Right lobe of liver (tissue), 6 donors: ENCODE measurements around the gene ECHDC3. TPM values are rescaled to one million over a fixed set of nuclear protein-coding genes. Genes with fewer than 3 reads are reported as not detected.
A peak's percentile ranks its signal among the peaks of the same experiment; 100 is the strongest.

ENCODE experiments used
- ATAC-seq, 4 donors: fragments of 200-7000 bp; cut with Tn5 transposase; one replicate each; pipeline ENCODE4 v1.9.1; 2020; ENCODE audit warnings: mild to moderate bottlenecking in 4 of 4, moderate library complexity in 4 of 4
- DNase-seq, 3 donors: peaks; one replicate each; pipeline ENCODE4 v3.0.0-alpha.2; 2020
- H3K27ac ChIP-seq, 3 donors: fragments of 200-600 bp; one replicate each; pipeline ENCODE4 v1.8.0; 2022
- H3K27me3 ChIP-seq, 2 donors: fragments of 200-600 bp; one replicate each; pipeline ENCODE4 v1.8.0; 2022
- H3K36me3 ChIP-seq, 4 donors: fragments of 200-600 bp; sonication (generic) in 1 of 4; one replicate each; pipeline versions ENCODE4 v1.5.1 to v1.8.0; 2017 to 2022; ENCODE audit warnings: control low read depth in 1 of 4
- H3K4me1 ChIP-seq, 4 donors: fragments of 200-600 bp; sonication (generic) in 1 of 4; one replicate each; pipeline versions ENCODE4 v1.5.1 to v1.8.0; 2017 to 2022; ENCODE audit warnings: control low read depth in 1 of 4
- H3K4me3 ChIP-seq, 3 donors: fragments of 200-600 bp; one replicate each; pipeline ENCODE4 v1.8.0; 2022
- H3K9me3 ChIP-seq, 4 donors: fragments of 200-600 bp; sonication (generic) in 1 of 4; one replicate each; pipeline versions ENCODE4 v1.5.1 to v1.8.0; 2017 to 2022; ENCODE audit warnings: control low read depth in 1 of 4
- POLR2A ChIP-seq: fragments of 450-650 bp; IDR thresholded peaks from one replicate; pipeline ENCODE4 v1.6.1; 2017; ENCODE audit warnings: antibody characterized with exemption, mild to moderate bottlenecking
- WGBS: methylation state at CpG from one replicate; pipeline ENCODE4 v1.1.6; 2018; ENCODE audit warnings: low coverage, low lambda C conversion rate; ENCODE audit not compliant: insufficient coverage; ENCODE audit errors: missing lambda C conversion rate; 5-methylcytosine and 5-hydroxymethylcytosine counted together
- intact Hi-C, 2 donors: fragments of 100-400 bp; cut with DNase I; formaldehyde crosslinking; loops; one replicate each; pipeline versions ENCODE4 v1.11.2 to v1.14.1; 2022
- total RNA-seq, 6 experiments: library from RNA; depleted of rRNA in 2 of 6; stranded (reverse); fragments of >200 nt in 2 of 6; fragmentation: NEBNext Ultra II Directional in 3 of 6; extraction: Animal tissue kit (Norgen Biotek cat#: 25700) in 3 of 6; gene quantifications; one replicate each; pipeline versions ENCODE4 v1.1.0 to v1.2.4, GENCODE V29; 2016 to 2023
- TF ChIP-seq, protein P1 (sequence below), 4 donors: fragments of 200-600 bp in 3 of 4; fragments of 450-650 bp in 1 of 4; IDR thresholded peaks; one replicate each; pipeline versions ENCODE4 v1.5.1 to v1.8.0; 2016 to 2022; ENCODE audit warnings: antibody characterized with exemption in 4 of 4, mild to moderate bottlenecking in 2 of 4
- donor health status: DM: no; HTN: yes; CAD: no.
- donor health status: DM: no; HTN: no; CAD: no.
- donor health status: DM: no; HTN: no; CAD: no.
- donor health status: DM: no; HTN: yes; CAD: no.
- donor health status: DM: no; HTN: yes; CAD: no.

ECHDC3 gene
- total RNA-seq, 6 experiments from 2014 or later = 85.0 to 304 (median 130) TPM

DNA sequence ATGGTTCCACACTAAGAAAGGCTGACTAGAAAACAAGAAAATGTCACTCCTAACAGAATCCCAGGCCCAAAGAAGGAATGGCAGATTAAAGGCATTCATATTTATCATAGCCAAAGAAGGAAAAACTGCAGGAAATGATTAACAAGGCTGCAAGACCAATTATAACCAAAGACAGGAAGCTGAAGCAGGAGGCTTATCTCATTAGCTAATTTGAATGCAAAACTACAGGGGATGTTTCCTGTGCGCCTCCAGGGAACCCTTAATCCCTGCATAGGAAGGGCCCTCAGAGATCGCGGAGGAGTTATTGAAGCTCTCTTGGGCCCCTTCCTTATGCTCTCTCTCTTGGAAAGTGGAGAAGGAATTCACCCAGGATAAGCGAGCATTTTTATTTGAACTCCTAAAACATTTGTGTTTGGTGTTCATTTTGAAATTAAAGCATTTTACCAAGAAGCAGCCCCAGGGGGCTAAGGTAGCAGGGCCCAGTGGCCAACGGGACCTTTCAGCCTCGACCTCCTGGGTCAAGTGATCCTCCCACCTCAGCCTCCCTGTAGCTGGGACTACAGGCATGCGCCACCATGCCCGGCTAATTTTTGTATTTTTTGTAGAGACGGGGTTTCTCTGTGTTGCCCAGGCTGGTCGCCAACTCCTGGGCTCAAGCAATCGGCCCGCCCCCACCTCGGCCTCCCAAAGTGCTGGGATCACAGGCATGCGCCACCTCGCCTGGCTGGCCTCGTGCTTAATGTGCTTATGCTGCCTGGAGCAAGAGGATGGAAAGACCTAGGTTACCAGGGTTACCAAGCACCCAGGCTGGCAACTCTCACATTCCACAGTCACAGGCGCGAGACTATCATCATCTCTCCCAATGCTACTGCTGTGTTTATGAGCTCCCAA, 56.9 kb downstream of the ECHDC3 start:
- intact Hi-C loops = loop anchor here in 1 of 2 donors (10.0 kb wide), 1 partner anchor 186 kb away; no protein-coding TSS in a partner anchor
- DNase-seq = no peak
- WGBS = 68% methylated on average over 11 of the region's 18 CpGs

DNA sequence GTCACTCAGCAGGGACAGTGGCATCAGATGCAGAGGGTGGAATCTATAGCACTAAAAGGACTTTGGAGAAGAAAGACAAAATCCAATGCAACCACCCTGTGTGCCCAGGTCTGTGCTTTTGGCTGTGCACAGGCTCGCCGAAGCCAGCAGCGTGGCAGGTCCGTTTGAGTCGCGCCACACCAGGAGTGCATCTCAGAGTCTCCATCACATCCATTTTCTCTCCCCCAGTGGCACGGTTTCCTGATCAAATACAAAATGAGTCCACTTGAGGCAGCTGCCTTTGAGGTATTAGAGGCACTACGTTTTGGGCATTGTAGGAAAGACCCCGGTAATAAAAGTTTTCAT, 57.5 kb downstream of the ECHDC3 start:
- Histone ChIP-seq H3K27ac (no peak overlapping the region), H3K4me1 (peaks cover 0 to under 1% (median 0%) of the 10 kb centered on the region in 4 donors), H3K4me3 (no peak overlapping the region), H3K9me3 (no peaks in the 10 kb centered on the region), H3K27me3 (no peaks in the 10 kb centered on the region), H3K36me3 (no peaks in the 10 kb centered on the region)
- 57% methylated on average over 2 of the region's 9 CpGs for WGBS
- no peak for DNase-seq
- ATAC-seq = no peak
- intact Hi-C loops = loop anchor here in 1 of 2 donors (10.0 kb wide), 1 partner anchor 185 kb away; no protein-coding TSS in a partner anchor
- TF ChIP-seq, protein P1, sequence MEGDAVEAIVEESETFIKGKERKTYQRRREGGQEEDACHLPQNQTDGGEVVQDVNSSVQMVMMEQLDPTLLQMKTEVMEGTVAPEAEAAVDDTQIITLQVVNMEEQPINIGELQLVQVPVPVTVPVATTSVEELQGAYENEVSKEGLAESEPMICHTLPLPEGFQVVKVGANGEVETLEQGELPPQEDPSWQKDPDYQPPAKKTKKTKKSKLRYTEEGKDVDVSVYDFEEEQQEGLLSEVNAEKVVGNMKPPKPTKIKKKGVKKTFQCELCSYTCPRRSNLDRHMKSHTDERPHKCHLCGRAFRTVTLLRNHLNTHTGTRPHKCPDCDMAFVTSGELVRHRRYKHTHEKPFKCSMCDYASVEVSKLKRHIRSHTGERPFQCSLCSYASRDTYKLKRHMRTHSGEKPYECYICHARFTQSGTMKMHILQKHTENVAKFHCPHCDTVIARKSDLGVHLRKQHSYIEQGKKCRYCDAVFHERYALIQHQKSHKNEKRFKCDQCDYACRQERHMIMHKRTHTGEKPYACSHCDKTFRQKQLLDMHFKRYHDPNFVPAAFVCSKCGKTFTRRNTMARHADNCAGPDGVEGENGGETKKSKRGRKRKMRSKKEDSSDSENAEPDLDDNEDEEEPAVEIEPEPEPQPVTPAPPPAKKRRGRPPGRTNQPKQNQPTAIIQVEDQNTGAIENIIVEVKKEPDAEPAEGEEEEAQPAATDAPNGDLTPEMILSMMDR (IDR thresholded peaks at IDR 0.05) = no peak
- TF ChIP-seq POLR2A = no peak

More for the DNA sequence above, 56.9 kb downstream of the ECHDC3 start:
- Histone ChIP-seq H3K4me3 (no peak overlapping the region), H3K36me3 (no peaks in the 10 kb centered on the region), H3K27me3 (no peaks in the 10 kb centered on the region), H3K27ac (no peak overlapping the region), H3K9me3 (no peaks in the 10 kb centered on the region), H3K4me1 (peaks cover 0 to 6% (median 2%) of the 10 kb centered on the region in 4 donors)
- ATAC-seq = peak in 2 of 4 donors; percentile 39 to 45
- TF ChIP-seq, protein P1 (IDR thresholded peaks at IDR 0.05) = no peak
- TF ChIP-seq POLR2A = no peak

DNA sequence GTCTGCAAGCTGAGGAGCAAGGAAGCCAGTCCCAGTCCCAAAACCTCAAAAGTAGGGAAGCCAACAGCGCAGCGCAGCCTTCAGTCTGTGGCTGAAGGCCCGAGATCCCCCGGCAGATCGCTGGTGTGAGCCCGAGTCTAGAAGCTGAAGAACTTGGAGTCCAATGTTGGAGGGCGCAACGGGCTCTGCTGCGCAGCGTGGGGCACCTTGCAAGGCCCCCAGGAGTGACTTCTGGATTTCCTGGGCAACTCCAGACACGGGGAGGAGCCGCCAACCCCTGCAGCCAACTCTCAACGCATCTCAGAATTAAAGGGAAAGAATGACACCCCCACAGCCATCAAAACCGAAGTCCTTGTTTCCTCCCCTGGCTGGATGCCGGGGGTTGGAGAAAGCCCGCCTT, 62.2 kb downstream of the ECHDC3 start:
- H3K4me1 ChIP-seq = no peaks in the 10 kb centered on the region
- no peak overlapping the region for H3K4me3 ChIP-seq
- DNase-seq (no peak), ATAC-seq (no peak)
- H3K9me3 ChIP-seq = no peaks in the 10 kb centered on the region
- H3K27me3 ChIP-seq = no peaks in the 10 kb centered on the region
- WGBS = 90% methylated on average over 6 of the region's 16 CpGs
- intact Hi-C loops = no loop called here
- TF ChIP-seq, protein P1 (IDR thresholded peaks at IDR 0.05) = no peak
- no peak for TF ChIP-seq POLR2A
- H3K27ac ChIP-seq = no peak overlapping the region
- no peaks in the 10 kb centered on the region for H3K36me3 ChIP-seq

DNA sequence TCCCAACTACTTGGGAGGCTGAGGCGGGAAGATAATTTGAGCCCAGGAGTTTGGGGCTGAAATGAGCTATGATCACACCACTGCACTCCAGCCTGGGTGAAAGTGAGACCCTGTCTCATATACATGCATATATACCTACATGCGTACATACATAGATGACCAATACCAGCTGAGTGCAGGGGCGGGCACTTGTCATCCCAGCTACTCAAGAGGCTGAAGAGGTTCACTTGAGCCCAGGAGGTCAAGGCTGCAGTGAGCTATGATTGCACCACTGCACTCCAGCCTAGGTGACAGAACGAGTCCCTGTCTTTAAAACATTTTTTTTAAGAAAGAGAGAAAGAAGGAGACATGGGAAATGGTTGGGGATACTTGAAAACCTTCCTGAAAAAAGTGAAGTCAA, 63.6 kb downstream of the ECHDC3 start:
- no peak overlapping the region for H3K27ac ChIP-seq
- DNase-seq (no peak), ATAC-seq (no peak)
- H3K27me3 ChIP-seq = no peaks in the 10 kb centered on the region
- no peaks in the 10 kb centered on the region for H3K36me3 ChIP-seq
- H3K4me3 ChIP-seq = no peak overlapping the region
- 83% methylated on average over 4 of the region's 4 CpGs for WGBS
- no peak for TF ChIP-seq POLR2A
- TF ChIP-seq, protein P1 (IDR thresholded peaks at IDR 0.05) = no peak
- H3K4me1 ChIP-seq = no peaks in the 10 kb centered on the region
- no peaks in the 10 kb centered on the region for H3K9me3 ChIP-seq
- intact Hi-C loops = no loop called here
